Effector CD4-positive, alpha-beta T cell (primary cell): ENCODE data around the gene P2RY8.
"Not testable (repeated sequence)": the region's sequence is repeated elsewhere in the genome, so short reads cannot be mapped to it uniquely, and the experiment has no call there.

Source experiments
- DNase-seq: peaks from one replicate; pipeline ENCODE4 v3.0.0-alpha.2; 2020

The P2RY8 gene

DNA sequence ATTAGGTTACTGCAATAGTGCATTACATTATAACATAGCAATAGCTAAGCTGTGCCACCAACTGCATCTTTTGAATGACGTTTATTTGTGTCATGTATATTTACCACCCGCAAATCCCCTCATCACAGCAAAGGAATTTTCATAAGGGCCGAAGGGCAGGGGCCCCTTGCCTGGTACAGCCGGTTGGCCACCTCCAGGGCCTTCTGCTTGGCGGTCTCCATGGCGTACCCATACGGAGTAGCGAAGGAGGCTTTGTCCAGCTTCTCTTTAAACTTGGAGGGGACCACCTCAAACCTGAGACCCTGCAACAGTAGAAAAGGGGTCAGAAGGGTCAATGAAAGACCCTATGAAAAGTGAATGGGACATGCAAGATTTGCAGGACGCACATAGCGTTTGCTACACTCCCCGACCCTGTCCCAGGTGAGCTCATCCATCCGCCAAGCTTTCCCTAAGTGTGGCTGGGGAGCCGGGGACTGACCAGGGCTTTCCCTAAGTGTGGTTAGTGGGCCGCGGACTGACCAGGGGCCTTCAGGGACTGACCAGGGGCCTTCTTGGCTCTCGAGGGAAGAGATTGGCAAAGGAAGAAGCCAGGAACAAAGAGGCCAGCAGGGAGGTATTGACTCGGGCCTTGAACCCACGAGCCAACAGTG lies 94.8 kb downstream of the P2RY8 start:
- no peak for DNase-seq

DNA sequence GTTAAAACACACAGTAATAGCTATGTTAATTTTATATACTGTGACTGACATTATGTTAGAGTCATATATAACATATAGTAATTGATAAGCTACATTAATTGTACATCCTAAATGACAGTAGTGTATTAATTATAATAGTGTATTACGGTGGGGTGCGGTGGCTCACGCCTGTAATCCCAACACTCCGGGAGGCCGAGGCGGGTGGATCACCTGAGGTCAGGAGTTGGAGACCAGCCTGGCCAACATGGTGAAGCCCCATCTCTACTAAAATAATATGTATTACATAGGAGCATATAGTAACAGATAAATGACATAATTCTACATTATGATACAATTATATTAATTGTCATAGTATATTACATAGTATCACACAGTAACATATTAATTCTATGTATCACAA lies 96.5 kb downstream of the P2RY8 start:
- no peak for DNase-seq

DNA sequence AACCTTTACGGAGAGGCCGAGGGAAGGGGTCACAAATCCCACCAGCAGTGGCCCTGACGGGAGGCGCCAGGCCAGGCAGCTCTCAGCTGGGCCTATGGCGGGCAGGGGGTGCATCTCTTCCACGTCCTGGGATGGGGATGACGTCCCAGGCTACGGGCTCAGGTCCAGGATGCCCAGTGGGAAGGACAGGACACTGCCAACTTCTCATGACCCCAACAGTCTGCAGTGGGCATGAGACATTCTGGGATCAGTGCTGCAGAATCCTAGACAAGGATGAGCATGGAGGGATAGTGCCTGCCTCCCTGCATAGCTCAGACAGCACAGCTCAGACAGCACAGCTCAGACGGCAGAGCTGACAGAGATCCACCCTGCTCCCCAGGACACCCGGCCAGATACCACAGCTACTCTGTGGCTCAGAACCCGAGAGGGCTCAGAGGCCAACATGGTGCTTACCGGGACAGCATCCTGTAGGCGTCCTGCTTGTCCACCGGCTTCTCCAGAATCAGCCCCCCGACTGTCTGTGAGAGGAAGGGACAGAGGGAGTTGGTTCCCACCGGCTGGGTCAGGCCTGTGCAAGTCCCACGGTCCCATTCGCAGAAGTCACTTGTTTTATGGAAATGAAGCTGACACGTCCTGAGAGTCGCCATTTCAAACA lies 101.6 kb downstream of the P2RY8 start:
- no peak for DNase-seq

DNA sequence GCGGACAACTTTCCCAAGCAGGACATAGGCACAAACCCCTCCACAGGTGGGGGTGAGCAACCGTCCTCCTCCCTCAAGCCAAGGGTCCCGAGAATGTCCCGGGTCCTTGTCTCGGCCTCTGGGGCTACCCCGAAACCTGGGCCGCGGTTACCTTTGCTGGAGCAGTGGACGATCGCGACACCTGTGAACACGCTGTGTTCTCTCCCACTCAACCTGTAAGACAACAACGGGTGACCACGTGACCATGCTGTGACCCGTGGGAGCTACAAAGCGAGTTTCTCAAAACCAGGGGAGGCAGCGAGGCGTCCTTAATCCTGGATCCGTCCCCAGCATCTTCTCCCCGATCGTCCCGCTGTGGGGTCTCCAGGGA lies 102.1 kb downstream of the P2RY8 start:
- DNase-seq = no peak

DNA sequence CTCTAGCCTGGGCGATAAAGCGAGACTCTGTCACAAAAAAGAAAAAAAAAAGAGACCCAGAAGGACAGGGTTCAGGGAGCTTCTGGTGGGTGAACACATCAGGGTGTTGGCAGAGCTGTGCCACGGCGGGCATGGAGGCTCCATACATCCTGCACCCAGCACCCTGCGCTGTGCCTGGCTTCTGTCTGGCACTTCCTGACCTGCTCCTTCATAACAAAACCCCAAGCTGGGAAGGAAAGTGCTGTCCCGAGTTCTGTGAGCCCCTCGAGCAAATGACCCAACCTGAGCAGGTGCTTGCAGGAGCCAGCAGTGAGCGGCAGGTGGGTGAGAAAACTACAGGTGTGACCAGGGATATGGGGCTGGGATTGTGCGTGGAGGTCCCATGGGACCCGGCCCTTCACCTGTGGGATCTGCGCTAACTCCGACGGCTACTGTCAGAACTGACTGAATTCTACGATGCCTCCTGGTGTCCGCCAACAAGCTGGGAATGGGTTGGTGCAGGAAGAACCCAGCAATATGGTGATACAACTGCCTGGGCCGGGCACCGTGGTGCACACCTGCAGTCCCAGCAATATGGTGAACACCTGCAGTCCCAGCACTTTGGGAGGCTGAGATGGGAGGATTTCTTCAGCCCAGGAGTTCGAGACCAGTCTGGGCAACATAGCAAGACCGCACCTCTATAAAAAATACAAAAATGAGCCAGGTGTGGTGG lies 103.2 kb downstream of the P2RY8 start:
- no peak for DNase-seq

DNA sequence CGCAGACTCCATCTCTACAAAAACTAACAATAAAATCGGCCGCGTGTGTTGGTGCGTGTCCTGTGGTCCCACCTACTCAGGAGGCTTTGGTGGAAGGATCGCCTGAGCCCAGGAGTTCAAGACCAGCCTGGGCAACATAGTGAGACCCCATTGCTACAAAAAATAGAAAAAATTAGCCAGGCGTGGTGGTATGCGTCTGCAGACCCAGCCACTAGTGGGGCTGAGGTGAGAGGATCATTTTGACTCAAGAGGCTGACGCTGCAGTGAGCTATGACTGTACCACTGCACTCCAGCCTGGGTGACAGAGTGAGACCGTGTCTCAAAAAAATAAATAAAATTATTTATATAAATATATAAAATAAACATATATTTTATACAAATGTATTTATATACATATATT lies 106.5 kb downstream of the P2RY8 start:
- DNase-seq = no peak

DNA sequence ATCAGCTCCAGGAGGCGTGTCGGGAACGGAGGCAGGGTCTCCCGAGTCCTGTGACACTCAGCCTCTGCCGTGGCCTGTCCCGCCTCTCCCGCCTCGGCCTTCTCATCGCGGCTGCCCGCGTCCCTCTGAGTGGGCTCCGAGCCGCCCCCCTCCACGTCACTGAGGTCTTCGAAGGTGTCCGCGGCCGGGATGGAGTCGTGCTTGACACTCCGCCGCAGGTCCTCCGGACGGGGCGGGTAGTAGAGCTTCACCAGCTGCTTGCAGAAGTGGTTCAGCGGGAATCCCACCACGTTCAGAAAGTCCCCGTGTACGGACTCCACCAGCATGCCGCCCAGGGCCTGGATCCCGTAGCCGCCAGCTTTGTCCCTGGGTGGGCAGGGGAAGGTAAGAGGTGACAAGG lies 109.2 kb downstream of the P2RY8 start:
- DNase-seq = no peak

DNA sequence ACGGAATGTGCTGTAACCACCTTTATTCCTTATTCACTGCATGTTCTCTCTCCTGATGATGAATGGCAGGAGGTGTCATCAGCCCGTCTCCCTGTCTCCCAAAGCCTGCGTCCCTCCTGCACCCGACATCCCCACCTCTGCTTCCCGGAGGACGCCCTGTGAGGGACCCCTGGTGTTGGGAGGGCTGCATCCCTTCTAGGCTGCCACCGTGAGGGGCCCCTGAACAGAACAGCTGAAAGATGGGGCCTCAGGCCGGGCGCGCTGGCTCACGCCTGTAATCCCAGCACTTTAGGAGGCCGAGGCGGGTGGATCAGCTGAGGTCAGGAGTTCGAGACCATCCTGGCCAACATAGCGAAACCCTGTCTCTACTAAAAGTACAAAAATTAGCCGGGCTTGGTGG lies 110.7 kb downstream of the P2RY8 start:
- DNase-seq = not testable (repeated sequence)

DNA sequence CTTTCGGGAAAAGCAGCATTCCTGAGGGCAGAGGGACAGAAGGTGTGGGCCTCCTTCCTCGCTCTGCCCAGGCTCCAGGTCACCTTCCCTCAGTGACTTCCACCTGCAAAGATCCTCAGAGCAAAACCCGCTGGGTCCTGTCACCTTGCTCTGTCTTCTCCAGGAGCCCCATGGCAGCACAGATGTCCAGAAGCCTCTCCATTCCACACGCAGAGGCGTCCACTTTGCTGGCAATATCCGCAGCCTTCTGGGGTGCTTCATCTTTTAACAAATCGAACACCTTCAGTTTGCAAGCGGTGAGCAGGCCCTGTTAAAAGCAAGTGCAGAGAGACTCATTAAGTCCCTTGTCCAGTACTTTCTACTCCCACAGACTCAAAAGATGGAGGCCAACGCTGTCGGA lies 111.6 kb downstream of the P2RY8 start:
- no peak for DNase-seq

DNA sequence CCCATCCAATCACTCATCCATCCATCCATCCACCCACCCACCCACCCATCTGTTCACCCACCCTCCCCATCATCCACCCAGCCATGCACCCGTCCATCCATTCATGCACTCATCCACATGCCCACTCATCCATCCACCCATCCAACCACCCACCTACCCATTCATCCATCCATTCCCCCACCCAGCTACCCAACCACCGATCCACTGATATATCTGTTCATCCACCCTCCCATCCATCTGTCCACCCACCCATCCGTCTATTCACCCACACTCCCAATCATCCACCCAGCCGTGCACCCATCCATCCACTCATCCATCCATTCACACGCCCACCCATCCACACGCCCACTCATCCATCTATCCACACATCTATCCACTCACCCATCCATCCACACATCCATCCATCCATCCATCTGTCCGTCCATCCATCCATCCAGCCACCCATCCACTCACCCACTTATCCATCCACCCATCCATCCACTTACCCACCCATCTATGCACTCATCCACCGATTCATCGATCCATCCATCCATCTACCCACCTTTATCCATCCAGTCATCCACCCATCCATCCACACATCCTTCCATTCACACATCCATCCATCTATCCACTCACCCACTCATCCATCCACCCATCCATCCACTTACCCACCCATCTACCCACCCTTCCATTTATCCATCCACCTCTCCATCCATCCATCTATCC lies 112.7 kb downstream of the P2RY8 start:
- no peak for DNase-seq

DNA sequence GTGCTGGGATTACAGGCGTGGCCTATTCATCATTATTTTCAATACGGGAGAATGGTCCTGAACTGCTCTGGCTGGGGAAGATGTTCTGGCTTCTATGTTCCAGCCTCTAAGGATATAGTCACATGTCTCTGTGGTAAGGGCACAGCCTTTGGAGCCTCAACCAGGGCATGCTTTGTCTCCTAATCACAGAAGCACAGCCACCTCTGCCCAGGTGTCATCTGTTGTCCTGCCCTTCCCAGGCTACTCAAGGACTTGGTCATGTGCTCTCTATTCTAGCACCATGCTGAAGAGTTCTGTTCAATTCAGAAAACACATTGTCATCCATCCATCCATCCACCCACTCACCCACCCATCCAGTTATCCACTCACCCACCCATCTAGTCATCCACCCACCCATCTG lies 113.8 kb downstream of the P2RY8 start:
- DNase-seq = no peak

DNA sequence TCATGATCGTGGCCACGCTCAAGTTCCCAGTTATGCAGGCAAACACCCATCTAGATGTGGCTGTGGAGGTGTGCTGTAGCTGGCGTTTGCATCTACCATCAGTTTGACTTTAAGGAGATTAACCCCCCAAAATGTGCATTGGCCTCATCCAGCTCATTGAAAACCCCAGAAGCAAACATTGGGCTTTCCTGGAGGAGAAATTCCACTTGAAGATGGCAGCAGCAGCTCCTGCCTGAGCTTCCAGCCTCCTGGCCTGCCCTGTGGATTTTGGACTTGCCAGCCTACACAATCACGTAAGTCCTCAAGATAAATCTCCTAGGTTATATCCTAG lies 114.9 kb downstream of the P2RY8 start:
- no peak for DNase-seq

DNA sequence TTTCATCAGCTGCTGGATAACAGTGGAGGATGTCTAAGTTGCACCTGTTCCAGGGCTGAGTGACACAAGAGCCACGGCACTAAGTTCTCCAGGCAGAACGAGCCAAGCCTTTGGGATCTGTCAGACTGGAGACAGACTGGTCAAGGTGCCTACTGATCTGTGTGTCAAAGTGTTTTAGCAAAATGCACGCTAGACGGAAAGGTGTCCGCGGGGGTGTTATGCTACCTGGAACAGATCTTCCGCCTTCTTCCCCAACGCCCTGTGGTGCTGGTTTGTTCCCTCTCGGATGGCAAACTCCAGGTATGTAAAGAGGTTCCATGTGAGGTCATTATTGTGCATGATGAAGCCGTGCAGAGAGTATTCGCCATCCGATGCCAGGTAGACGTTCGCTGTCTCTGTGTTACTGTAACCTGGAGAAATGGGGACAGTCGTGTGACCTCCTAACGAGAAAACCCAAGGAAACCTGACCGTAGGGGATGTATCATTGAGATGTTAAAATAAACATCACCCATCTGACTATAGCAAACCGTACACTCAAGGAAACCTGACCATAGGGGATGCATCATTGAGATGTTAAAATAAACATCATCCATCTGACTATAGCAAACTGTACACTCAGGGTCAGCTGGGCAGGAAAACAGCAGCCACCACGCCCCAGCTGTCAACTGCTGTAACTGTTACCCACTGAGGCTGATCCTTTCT lies 115.4 kb downstream of the P2RY8 start:
- no peak for DNase-seq

DNA sequence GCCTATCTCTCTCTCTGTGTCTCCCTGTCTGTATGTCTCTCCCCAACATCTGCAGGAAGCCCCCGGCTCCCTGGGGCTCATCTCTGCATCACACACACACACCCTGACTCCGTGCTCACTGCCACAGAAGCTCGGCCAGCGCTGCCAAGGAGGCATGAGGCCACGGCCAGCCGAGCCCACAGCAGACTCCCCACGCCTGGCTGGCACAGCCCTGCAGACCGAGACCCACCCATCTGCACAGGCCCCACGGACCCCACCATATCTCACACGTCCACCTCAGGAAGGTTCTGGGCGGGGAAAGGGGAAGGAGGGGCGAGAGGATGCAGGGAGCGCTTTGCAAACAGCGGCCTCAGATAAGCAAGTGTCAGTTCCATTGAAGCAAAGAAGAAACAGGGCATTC lies 116.6 kb downstream of the P2RY8 start:
- no peak for DNase-seq

DNA sequence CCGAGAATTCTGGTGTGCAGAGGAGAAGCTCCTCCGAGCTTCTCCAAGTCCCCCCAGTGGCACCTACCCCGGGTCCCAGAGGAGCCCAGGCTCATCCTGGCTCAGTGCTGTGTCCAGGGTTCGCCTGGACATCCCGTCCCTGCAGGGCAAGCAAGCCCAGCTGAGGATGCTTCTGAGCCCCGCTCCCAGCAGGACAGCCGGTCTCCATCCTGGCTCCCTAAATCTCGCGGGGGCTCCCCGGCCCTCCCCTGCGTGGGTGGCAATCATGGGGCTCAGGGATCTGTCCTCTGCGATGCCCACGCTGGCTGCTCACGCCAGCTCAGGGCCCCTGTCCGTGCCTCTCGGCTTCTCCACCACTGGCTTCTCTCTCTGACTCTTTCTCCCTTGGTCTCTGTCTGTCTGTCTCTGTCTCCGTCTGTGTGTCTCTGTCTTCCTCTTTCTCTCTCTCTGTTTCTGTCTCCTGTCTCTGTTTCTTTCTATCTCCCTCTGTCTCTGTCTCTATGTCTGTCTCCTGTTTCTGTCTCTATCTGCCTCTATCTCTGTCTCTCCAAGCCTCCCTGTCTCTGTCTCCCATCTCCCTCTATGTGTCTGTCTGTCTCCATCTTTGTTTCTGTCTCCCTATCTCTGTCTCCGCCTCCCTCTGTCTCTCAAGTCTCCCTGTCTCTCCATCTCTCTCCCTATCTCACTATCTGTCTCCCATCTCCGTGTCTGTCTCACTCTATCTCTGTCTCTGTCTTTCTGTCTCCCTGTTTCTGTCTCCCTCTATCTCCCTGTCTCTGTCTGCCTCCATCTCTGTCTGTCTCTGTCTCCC lies 117.2 kb downstream of the P2RY8 start:
- DNase-seq = no peak

DNA sequence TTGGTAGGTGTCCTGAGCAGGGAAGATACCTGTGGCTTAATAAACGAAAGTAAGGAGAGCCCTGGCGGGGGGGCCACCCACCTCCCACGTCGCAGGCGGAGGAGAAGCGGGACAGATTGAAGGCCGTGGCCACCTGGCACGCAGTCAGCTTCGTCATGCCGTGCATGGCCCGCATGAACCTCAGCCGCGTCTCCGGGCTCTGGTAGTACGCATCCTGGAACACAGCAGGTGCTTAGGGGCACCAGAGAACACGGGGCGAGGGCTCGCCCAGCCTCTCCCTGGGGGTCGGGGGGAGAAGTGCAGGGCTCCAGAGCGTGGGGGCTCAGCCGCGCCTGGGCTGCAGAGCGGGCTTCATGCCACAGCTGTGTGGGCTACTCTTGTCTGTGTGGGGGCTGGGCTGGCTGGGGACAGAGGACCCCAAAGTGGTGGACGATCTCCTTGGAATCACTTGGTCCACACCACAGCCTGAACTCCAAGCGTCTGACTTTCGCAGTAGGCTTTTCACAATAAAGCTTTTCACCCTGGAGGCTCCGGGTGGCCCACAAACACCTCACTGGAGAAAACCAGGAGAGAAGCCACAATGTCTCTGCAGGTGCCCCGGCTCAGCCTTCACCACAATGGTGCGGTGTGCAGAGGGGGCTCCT lies 118.0 kb downstream of the P2RY8 start:
- no peak for DNase-seq

DNA sequence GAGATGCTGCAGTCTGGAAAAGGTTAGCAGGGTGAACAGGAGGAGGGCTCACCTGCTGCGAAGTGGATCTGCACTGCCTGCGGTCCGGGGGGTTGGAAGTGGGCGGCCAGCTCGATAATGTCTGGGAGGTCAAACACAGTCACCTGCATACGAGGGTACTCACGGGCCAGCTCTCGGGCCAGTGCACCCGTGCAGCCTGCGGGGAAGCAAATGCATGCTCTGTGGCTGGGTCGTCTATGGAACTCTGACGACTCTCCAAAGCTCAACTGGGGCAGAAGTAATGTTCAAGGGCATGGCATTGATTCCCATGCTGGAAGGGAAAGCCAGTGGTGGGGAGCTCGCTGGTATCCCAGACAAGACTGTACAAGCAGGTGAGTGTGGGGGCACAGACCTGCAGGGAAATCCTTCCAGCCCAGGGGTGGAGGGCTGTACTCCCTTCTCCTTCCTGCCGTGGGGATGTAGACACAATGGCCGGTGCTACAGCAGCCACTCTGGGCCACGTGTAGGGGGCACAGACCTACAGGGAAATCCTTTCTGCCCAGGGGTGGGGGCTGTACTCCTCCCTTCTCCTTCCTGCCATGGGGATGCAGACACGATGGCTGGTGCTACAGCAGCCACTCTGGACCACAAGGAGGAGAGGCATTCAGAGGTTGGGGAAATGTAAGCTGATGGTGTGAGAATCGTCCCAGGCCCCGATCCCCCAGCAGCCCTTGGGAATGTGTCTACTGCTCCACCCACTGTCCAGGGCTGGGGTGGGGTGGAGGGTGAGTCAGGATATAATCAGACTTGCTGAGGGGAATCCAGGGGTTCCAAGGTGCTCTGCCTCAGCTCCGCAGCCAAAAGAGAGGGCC lies 118.8 kb downstream of the P2RY8 start:
- DNase-seq = no peak

DNA sequence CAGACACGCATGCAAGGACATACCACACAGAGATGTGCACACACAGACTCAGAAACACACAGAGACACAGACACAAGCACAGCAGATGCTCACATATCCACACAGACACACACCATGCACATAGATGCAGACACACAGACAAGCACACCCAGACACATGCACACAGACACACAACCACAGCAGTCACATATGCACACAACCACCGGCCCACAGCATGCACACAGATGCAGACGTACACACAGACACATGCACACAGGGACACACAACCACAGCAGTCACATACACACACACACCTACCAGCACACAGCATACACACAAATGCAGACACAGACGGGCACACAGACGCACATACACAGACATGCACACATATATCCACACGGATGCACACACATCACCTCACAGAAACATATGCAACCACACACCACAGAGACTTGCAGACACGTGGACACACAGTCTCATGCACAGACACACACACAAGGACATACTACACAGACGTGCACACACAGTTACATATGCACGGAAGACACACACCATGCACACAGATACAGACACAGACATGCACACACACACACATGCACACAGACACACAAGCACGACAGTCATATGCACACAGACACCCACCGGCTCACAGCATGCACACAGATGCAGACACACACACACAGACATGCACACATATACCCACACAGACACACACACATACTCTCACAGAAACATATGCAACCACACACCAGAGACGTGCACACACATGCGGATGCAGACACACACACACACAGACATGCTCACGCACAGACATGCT lies 119.8 kb downstream of the P2RY8 start:
- no peak for DNase-seq

DNA sequence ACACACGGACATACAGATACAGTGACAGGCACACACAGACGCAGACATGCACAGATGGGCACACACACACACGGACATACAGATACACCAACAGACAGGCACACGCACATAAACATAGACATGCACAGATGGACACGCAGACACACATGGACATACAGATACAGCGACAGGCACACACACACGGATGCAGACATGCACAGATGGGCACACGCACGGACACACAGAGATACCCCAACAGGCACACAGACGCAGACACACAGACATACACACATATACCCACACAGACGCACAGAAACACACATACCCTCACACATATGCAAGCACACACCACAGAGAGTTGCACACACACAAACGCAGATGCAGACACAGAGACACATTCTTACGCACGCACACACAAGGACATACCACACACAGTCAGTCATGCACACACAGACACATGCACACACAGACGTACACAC lies 120.6 kb downstream of the P2RY8 start:
- no peak for DNase-seq
